ENCODE results near the gene MYB. TPM values are rescaled to one million over a fixed set of nuclear protein-coding genes. Genes with fewer than 3 reads are reported as not detected.
A peak's percentile ranks its signal among the peaks of the same experiment; 100 is the strongest.

Gene MYB
- total and polyA plus RNA-seq, 2 of the 13 experiments (the other 11 are each of a cell fraction or from before 2014, with no cell fraction given), result 0.04 to 0.20 TPM

DNA sequence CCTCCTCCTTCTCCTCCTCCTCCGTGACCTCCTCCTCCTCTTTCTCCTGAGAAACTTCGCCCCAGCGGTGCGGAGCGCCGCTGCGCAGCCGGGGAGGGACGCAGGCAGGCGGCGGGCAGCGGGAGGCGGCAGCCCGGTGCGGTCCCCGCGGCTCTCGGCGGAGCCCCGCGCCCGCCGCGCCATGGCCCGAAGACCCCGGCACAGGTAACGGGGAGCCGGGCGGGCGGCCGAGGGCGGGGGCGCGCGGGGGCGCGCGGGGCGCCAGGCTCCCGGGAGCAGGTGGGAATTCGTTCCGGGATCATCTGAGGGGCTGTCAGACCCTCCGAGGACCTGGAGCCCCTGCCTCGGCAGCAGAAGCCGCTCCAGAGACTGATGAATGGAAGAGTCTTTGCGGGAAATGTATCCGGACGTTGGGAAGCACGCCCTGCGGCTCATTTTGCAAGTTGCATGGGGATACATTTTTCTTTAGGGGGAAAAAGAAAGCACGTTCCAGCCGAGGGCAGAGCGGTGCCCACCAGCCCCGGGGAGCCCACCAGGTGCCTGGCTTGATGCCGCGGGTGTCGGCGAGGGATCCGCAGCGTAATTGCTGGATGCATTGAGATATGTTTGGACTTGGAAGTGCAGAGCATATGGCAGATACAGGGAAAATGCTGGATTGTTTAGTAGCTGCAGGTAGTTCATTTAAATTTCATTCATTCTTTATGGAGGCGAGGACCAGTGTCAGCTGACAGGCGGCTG, 394 bp downstream of the MYB start (continued):
- TF ChIP-seq TFDP1 (CRISPR knock-in tag; IDR thresholded peaks at IDR 0.05; ENCODE audit: borderline replicate concordance), result 0 out of 2 replicates have a peak, but pooled peaks have one; percentile 16
- no peak for TF ChIP-seq RBM22 (optimal IDR thresholded peaks at IDR 0.05; ENCODE audit: low read length)
- TF ChIP-seq, protein P1, sequence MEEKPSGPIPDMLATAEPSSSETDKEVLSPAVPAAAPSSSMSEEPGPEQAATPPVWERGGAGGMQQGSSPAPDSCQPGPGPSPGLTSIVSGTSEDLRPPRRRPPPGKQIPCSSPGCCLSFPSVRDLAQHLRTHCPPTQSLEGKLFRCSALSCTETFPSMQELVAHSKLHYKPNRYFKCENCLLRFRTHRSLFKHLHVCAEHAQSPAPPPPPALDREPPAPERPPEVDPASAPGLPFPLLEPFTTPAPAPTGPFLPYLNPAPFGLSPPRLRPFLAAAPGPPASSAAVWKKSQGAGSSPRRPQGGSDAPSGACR (CRISPR knock-in tag; IDR thresholded peaks at IDR 0.05), result no peak
- TF ChIP-seq, protein P2, sequence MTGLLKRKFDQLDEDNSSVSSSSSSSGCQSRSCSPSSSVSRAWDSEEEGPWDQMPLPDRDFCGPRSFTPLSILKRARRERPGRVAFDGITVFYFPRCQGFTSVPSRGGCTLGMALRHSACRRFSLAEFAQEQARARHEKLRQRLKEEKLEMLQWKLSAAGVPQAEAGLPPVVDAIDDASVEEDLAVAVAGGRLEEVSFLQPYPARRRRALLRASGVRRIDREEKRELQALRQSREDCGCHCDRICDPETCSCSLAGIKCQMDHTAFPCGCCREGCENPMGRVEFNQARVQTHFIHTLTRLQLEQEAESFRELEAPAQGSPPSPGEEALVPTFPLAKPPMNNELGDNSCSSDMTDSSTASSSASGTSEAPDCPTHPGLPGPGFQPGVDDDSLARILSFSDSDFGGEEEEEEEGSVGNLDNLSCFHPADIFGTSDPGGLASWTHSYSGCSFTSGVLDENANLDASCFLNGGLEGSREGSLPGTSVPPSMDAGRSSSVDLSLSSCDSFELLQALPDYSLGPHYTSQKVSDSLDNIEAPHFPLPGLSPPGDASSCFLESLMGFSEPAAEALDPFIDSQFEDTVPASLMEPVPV (CRISPR knock-in tag; IDR thresholded peaks at IDR 0.05), result no peak
- no peak for TF ChIP-seq KLF6 (CRISPR knock-in tag; IDR thresholded peaks at IDR 0.05)

GRCh38 chr6:135182071-135183001, 1.2 kb downstream of the MYB start:
- H3K4me2 ChIP-seq (ENCODE audit: low read depth, low read length), result peak overlapping the region; percentile 87
- no peak for DNase-seq (ENCODE audit: low spot score)
- peaks cover 28% of the 10 kb centered on the region for H3K4me1 ChIP-seq (ENCODE audit: insufficient read depth, low read length)
- ATAC-seq, result peak; percentile 63
- peak overlapping the region; percentile 52 for H2AFZ ChIP-seq (ENCODE audit: low read length)
- H3K79me2 ChIP-seq (ENCODE audit: insufficient read depth, low read length), result no peaks in the 10 kb centered on the region
- no peaks in the 10 kb centered on the region for H3K36me3 ChIP-seq (replicated peaks in 1 of 2; ENCODE audit: control insufficient read depth in 1 of 2, insufficient read depth in 2 of 2, low read length in 2 of 2)
- POLR2A ChIA-PET, result interaction anchor here (0.6 kb wide), 1 partner anchor 23 kb away, joined by 3 read pairs; no protein-coding TSS in a partner anchor
- no peaks in the 10 kb centered on the region for H3K9me3 ChIP-seq (ENCODE audit: low read length)
- CTCF ChIA-PET (ENCODE audit: low intra/inter-chr PET ratio, low total read pairs), result no interaction called here
- WGBS (ENCODE audit: low lambda C conversion rate), result 11% methylated on average over 41 of the region's 78 CpGs
- H3K27ac ChIP-seq (ENCODE audit: extremely low read length, insufficient read depth, low read length), result no peak overlapping the region
- no peak overlapping the region for H3K9ac ChIP-seq (ENCODE audit: insufficient read depth, low read depth, low read length)
- intact Hi-C loops (cut with micrococcal nuclease; ENCODE audit: unreplicated experiment), result loop anchor here (5.0 kb wide), 1 partner anchor 35 kb away; no protein-coding TSS in a partner anchor
- in situ Hi-C loops (cut with HindIII; ENCODE audit: extremely low pct_ligation_motif_present, low pct_unique_long_range_greater_than_20kb), result no loop called here
- FAIRE-seq, result no peak
- no peaks in the 10 kb centered on the region for H4K20me1 ChIP-seq (ENCODE audit: insufficient read depth, low read length)
- peaks cover 7 to 56% of the 10 kb centered on the region in 2 experiments for H3K27me3 ChIP-seq (ENCODE audit: control insufficient read depth in 1 of 2, insufficient read depth in 2 of 2, low read length in 2 of 2)
- BruUV-seq (replicated peaks), result no TSS peak
- H3K4me3 ChIP-seq (replicated peaks in 1 of 3; ENCODE audit: insufficient read depth in 1 of 3, low read depth in 2 of 3, low read length in 3 of 3), result peak overlapping the region; percentile 13 to 76 (median 56)
- TF ChIP-seq ZNF232 (CRISPR knock-in tag; IDR thresholded peaks at IDR 0.05; ENCODE audit: borderline replicate concordance) (0 out of 2 replicates have a peak, but pooled peaks have one; percentile 49), ZNF362 (CRISPR knock-in tag; IDR thresholded peaks at IDR 0.05; ENCODE audit: borderline replicate concordance) (0 out of 2 replicates have a peak, but pooled peaks have one; percentile 23), EED (CRISPR knock-in tag; IDR thresholded peaks at IDR 0.05) (peak; percentile 53; the same call in 1 of the 2 replicates), CEBPG (CRISPR knock-in tag; IDR thresholded peaks at IDR 0.05) (no peak), DZIP1 (CRISPR knock-in tag; IDR thresholded peaks at IDR 0.05) (peak; percentile 66; the same call in 1 of the 2 replicates), ZNF235 (CRISPR knock-in tag; IDR thresholded peaks at IDR 0.05; ENCODE audit: borderline replicate concordance) (0 out of 2 replicates have a peak, but pooled peaks have one; percentile 49)
